ENCODE results near the gene ENO4. TPM values are rescaled to one million over a fixed set of nuclear protein-coding genes. Genes with fewer than 3 reads are reported as not detected.

ENO4 gene
- total RNA-seq, 1 donor: 0.27 TPM

- H3K4me3 ChIP-seq (ENCODE audit: low read depth, low read length): no peak overlapping the region
- TF ChIP-seq CTCF (IDR thresholded peaks at IDR 0.05; ENCODE audit: insufficient read depth, low read length): no peak
- DNase-seq (ENCODE audit: low read depth): no peak
Measured at GRCh38 chr10:116864436-116864835, 15.1 kb downstream of the ENO4 start.

GRCh38 chr10:116866066-116866465 is 16.8 kb downstream of the ENO4 start:
- TF ChIP-seq CTCF (IDR thresholded peaks at IDR 0.05; ENCODE audit: insufficient read depth, low read length): no peak
- no peak overlapping the region for H3K4me3 ChIP-seq (ENCODE audit: low read depth, low read length)
- DNase-seq (ENCODE audit: low read depth): no peak

GRCh38 chr10:116866987-116867595 is 17.8 kb downstream of the ENO4 start:
- TF ChIP-seq CTCF (IDR thresholded peaks at IDR 0.05; ENCODE audit: insufficient read depth, low read length): no peak
- no peak overlapping the region for H3K4me3 ChIP-seq (ENCODE audit: low read depth, low read length)
- DNase-seq (ENCODE audit: low read depth): peak; percentile 56

GRCh38 chr10:116868198-116868676 is 18.9 kb downstream of the ENO4 start:
- no peak overlapping the region for H3K4me3 ChIP-seq (ENCODE audit: low read depth, low read length)
- DNase-seq (ENCODE audit: low read depth): no peak
- no peak for TF ChIP-seq CTCF (IDR thresholded peaks at IDR 0.05; ENCODE audit: insufficient read depth, low read length)

GRCh38 chr10:116868722-116869121 is 19.4 kb downstream of the ENO4 start:
- TF ChIP-seq CTCF (IDR thresholded peaks at IDR 0.05; ENCODE audit: insufficient read depth, low read length): no peak
- no peak for DNase-seq (ENCODE audit: low read depth)
- no peak overlapping the region for H3K4me3 ChIP-seq (ENCODE audit: low read depth, low read length)

GRCh38 chr10:116870949-116871348 is 21.6 kb downstream of the ENO4 start:
- DNase-seq (ENCODE audit: low read depth): no peak
- no peak overlapping the region for H3K4me3 ChIP-seq (ENCODE audit: low read depth, low read length)
- no peak for TF ChIP-seq CTCF (IDR thresholded peaks at IDR 0.05; ENCODE audit: insufficient read depth, low read length)

GRCh38 chr10:116873134-116873533 is 23.8 kb downstream of the ENO4 start:
- no peak for DNase-seq (ENCODE audit: low read depth)
- H3K4me3 ChIP-seq (ENCODE audit: low read depth, low read length): no peak overlapping the region
- no peak for TF ChIP-seq CTCF (IDR thresholded peaks at IDR 0.05; ENCODE audit: insufficient read depth, low read length)

Data from fibroblast of the aortic adventitia (primary cell).